ENCODE data around the gene RFX3. TPM values are rescaled to one million over a fixed set of nuclear protein-coding genes. Genes with fewer than 3 reads are reported as not detected.

Gene RFX3
- total RNA-seq, 1 donor = 3.1 TPM

DNA sequence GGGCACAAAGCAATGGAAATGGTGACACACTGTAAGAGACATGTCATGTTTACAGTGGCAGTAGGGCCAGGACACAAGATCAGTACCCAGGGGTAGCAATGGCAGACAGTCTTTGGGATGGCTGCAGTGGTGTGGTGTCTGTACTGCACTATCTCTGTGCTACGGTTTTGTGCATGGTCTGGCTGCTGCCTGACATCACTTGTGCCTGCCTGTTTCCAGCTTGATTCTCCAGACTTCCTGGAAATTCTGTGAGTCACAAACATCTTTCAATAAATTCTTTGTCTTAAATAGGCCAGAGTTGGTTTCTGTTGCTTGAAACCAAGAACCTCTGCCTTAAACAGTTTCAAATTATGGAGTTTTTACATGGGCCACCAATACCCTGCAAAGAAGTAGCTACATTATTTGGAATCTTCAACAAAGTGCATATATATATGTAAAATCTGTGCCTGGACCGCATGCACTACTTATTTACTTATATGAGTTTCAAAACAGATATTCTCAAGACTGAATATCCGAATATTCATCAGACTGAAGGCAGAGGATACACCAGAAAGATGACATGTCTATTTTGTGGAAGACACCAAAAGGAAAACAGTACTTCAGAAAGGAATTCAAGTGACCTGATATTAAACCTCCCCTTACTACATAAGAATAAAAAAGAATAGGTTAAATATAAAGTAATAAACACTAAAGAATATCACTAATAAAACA lies 188.1 kb downstream of the RFX3 start:
- no peak overlapping the region for H3K4me3 ChIP-seq (ENCODE audit: low read depth, low read length)
- TF ChIP-seq, protein P1, sequence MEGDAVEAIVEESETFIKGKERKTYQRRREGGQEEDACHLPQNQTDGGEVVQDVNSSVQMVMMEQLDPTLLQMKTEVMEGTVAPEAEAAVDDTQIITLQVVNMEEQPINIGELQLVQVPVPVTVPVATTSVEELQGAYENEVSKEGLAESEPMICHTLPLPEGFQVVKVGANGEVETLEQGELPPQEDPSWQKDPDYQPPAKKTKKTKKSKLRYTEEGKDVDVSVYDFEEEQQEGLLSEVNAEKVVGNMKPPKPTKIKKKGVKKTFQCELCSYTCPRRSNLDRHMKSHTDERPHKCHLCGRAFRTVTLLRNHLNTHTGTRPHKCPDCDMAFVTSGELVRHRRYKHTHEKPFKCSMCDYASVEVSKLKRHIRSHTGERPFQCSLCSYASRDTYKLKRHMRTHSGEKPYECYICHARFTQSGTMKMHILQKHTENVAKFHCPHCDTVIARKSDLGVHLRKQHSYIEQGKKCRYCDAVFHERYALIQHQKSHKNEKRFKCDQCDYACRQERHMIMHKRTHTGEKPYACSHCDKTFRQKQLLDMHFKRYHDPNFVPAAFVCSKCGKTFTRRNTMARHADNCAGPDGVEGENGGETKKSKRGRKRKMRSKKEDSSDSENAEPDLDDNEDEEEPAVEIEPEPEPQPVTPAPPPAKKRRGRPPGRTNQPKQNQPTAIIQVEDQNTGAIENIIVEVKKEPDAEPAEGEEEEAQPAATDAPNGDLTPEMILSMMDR (IDR thresholded peaks at IDR 0.05; ENCODE audit: insufficient read depth, low read length) = no peak
- peak; percentile 69 for DNase-seq (ENCODE audit: low read depth)

DNA sequence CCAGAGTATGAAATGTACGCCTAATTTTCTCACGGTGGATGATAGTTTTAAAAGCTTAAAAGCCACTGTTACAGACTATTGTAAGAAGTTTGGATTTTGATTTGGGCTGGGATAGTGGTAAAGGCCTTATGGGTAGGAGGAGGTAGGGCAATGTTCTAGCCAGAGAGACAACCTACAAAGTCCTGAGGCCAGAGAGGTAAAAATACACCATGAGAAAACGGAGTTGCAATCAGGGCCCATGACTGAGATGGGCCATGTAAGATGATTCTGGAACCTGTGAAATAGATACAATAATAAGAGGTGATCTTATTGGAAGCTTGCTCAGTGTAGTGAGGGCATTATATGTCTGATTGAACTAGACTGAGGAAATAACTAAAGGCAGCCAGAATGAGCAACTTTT lies 188.8 kb downstream of the RFX3 start:
- DNase-seq (ENCODE audit: low read depth) = no peak
- no peak overlapping the region for H3K4me3 ChIP-seq (ENCODE audit: low read depth, low read length)
- TF ChIP-seq, protein P1 (IDR thresholded peaks at IDR 0.05; ENCODE audit: insufficient read depth, low read length) = no peak

GRCh38 chr9:3332802-3333201 lies 193.0 kb downstream of the RFX3 start:
- no peak for DNase-seq (ENCODE audit: low read depth)
- no peak overlapping the region for H3K4me3 ChIP-seq (ENCODE audit: low read depth, low read length)
- TF ChIP-seq, protein P1 (IDR thresholded peaks at IDR 0.05; ENCODE audit: insufficient read depth, low read length) = no peak

- no peak for DNase-seq (ENCODE audit: low read depth)
Observed at GRCh38 chr9:3331801-3332200, 194.0 kb downstream of the RFX3 start.

GRCh38 chr9:3330792-3331420 lies 194.9 kb downstream of the RFX3 start:
- TF ChIP-seq, protein P1 (IDR thresholded peaks at IDR 0.05; ENCODE audit: insufficient read depth, low read length) = no peak
- peak; percentile 34 for DNase-seq (ENCODE audit: low read depth)

More at GRCh38 chr9:3331801-3332200, 194.0 kb downstream of the RFX3 start:
- H3K4me3 ChIP-seq (ENCODE audit: low read depth, low read length) = no peak overlapping the region
- TF ChIP-seq, protein P1 (IDR thresholded peaks at IDR 0.05; ENCODE audit: insufficient read depth, low read length) = no peak

DNA sequence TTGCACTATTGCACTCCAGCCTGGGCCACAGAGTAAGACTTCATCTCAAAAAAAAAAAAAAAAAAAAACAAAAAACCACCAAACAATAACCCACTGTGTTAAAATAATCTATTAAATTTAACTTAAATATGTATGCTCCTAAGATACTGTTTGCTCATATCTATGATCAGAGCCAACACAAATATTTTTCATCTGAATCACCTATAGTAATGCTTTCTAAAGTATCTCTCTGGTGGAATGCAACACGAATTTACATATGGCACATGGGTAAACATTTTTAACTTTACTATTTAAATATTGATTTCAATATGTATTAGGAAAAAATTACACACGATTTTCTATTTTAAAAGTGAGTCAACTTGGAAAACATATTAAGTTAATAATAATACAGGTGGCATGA lies 196.4 kb downstream of the RFX3 start:
- TF ChIP-seq, protein P1 (IDR thresholded peaks at IDR 0.05; ENCODE audit: insufficient read depth, low read length) = no peak
- H3K4me3 ChIP-seq (ENCODE audit: low read depth, low read length) = no peak overlapping the region
- DNase-seq (ENCODE audit: low read depth) = peak; percentile 35

More at GRCh38 chr9:3330792-3331420, 194.9 kb downstream of the RFX3 start:
- H3K4me3 ChIP-seq (ENCODE audit: low read depth, low read length) = no peak overlapping the region
